ENCODE data around the gene DCAF4. TPM values are rescaled to one million over a fixed set of nuclear protein-coding genes. Genes with fewer than 3 reads are reported as not detected.
"Not testable (repeated sequence)": the region's sequence is repeated elsewhere in the genome, so short reads cannot be mapped to it uniquely, and the experiment has no call there.

The DCAF4 gene
- total RNA-seq, 1 experiment from 2014 or later = 23.4 TPM

GRCh38 chr14:73000073-73000472 lies 73.8 kb downstream of the DCAF4 start:
- no peak overlapping the region for H3K27ac ChIP-seq (ENCODE audit: low read depth, low read length, poor library complexity, severe bottlenecking)
- no peaks in the 10 kb centered on the region for H3K9me3 ChIP-seq (ENCODE audit: low read depth, low read length, poor library complexity, severe bottlenecking)
- H3K4me3 ChIP-seq (ENCODE audit: low read depth, low read length, poor library complexity, severe bottlenecking) = no peak overlapping the region
- peaks cover 3% of the 10 kb centered on the region for H3K36me3 ChIP-seq (ENCODE audit: insufficient read depth, low read length, poor library complexity, severe bottlenecking)
- CTCF ChIA-PET = no interaction called here
- no peaks in the 10 kb centered on the region for H3K27me3 ChIP-seq (replicated peaks; ENCODE audit: insufficient read depth, low read depth, low read length, poor library complexity)
- no peak for DNase-seq (ENCODE audit: low spot score)
- TF ChIP-seq CTCF (conservative IDR thresholded peaks at IDR 0.05; ENCODE audit: low read depth, low read length) (no peak), EZH2 (IDR thresholded peaks at IDR 0.05; ENCODE audit: borderline replicate concordance, low read depth, low read length, poor library complexity, severe bottlenecking) (no peak)
- POLR2A ChIA-PET (ENCODE audit: low non-redundant PET) = interaction anchor here (0.6 kb wide), 1 partner anchor 13 kb away, joined by 15 read pairs; no protein-coding TSS in a partner anchor
- BruUV-seq (replicated peaks) = no TSS peak
- no peaks in the 10 kb centered on the region for H3K4me1 ChIP-seq (ENCODE audit: insufficient read depth, low read length, poor library complexity, severe bottlenecking)
- intact Hi-C loops (cut with micrococcal nuclease; ENCODE audit: unreplicated experiment) = no loop called here

GRCh38 chr14:73003681-73004080 lies 77.4 kb downstream of the DCAF4 start:
- ChIA-PET POLR2A (ENCODE audit: low non-redundant PET) (no interaction called here), CTCF (no interaction called here)
- Histone ChIP-seq H3K27me3 (replicated peaks; ENCODE audit: insufficient read depth, low read depth, low read length, poor library complexity) (no peaks in the 10 kb centered on the region), H3K4me3 (ENCODE audit: low read depth, low read length, poor library complexity, severe bottlenecking) (no peak overlapping the region), H3K36me3 (ENCODE audit: insufficient read depth, low read length, poor library complexity, severe bottlenecking) (no peaks in the 10 kb centered on the region), H3K4me1 (ENCODE audit: insufficient read depth, low read length, poor library complexity, severe bottlenecking) (no peaks in the 10 kb centered on the region), H3K27ac (ENCODE audit: low read depth, low read length, poor library complexity, severe bottlenecking) (no peak overlapping the region), H3K9me3 (ENCODE audit: low read depth, low read length, poor library complexity, severe bottlenecking) (no peaks in the 10 kb centered on the region)
- TF ChIP-seq EZH2 (IDR thresholded peaks at IDR 0.05; ENCODE audit: borderline replicate concordance, low read depth, low read length, poor library complexity, severe bottlenecking) = no peak
- no peak for TF ChIP-seq CTCF (conservative IDR thresholded peaks at IDR 0.05; ENCODE audit: low read depth, low read length)
- BruUV-seq (replicated peaks) = no TSS peak
- no peak for DNase-seq (ENCODE audit: low spot score)
- intact Hi-C loops (cut with micrococcal nuclease; ENCODE audit: unreplicated experiment) = no loop called here

GRCh38 chr14:73004641-73005040 lies 78.4 kb downstream of the DCAF4 start:
- intact Hi-C loops (cut with micrococcal nuclease; ENCODE audit: unreplicated experiment); H3K9me3 ChIP-seq (ENCODE audit: low read depth, low read length, poor library complexity, severe bottlenecking); H3K36me3 ChIP-seq (ENCODE audit: insufficient read depth, low read length, poor library complexity, severe bottlenecking); POLR2A ChIA-PET (ENCODE audit: low non-redundant PET); BruUV-seq (replicated peaks); H3K4me3 ChIP-seq (ENCODE audit: low read depth, low read length, poor library complexity, severe bottlenecking); DNase-seq (ENCODE audit: low spot score); H3K4me1 ChIP-seq (ENCODE audit: insufficient read depth, low read length, poor library complexity, severe bottlenecking); H3K27me3 ChIP-seq (replicated peaks; ENCODE audit: insufficient read depth, low read depth, low read length, poor library complexity); CTCF ChIA-PET; H3K27ac ChIP-seq (ENCODE audit: low read depth, low read length, poor library complexity, severe bottlenecking): not testable (repeated sequence)

GRCh38 chr14:73007835-73008234 lies 81.6 kb downstream of the DCAF4 start:
- CTCF ChIA-PET = no interaction called here
- H3K36me3 ChIP-seq (ENCODE audit: insufficient read depth, low read length, poor library complexity, severe bottlenecking) = no peaks in the 10 kb centered on the region
- intact Hi-C loops (cut with micrococcal nuclease; ENCODE audit: unreplicated experiment) = no loop called here
- POLR2A ChIA-PET (ENCODE audit: low non-redundant PET) = no interaction called here
- H3K27me3 ChIP-seq (replicated peaks; ENCODE audit: insufficient read depth, low read depth, low read length, poor library complexity) = no peaks in the 10 kb centered on the region
- TF ChIP-seq EZH2 (IDR thresholded peaks at IDR 0.05; ENCODE audit: borderline replicate concordance, low read depth, low read length, poor library complexity, severe bottlenecking) = no peak
- no peak for TF ChIP-seq CTCF (conservative IDR thresholded peaks at IDR 0.05; ENCODE audit: low read depth, low read length)
- no peak for DNase-seq (ENCODE audit: low spot score)
- no peaks in the 10 kb centered on the region for H3K4me1 ChIP-seq (ENCODE audit: insufficient read depth, low read length, poor library complexity, severe bottlenecking)
- H3K9me3 ChIP-seq (ENCODE audit: low read depth, low read length, poor library complexity, severe bottlenecking) = no peaks in the 10 kb centered on the region
- H3K27ac ChIP-seq (ENCODE audit: low read depth, low read length, poor library complexity, severe bottlenecking) = no peak overlapping the region
- no peak overlapping the region for H3K4me3 ChIP-seq (ENCODE audit: low read depth, low read length, poor library complexity, severe bottlenecking)
- BruUV-seq (replicated peaks) = no TSS peak
